Glomerular visceral epithelial cell (primary cell): ENCODE measurements around the gene ZNF177.
"Not testable (repeated sequence)": the region's sequence is repeated elsewhere in the genome, so short reads cannot be mapped to it uniquely, and the experiment has no call there.

ENCODE experiments used
- DNase-seq: peaks from one replicate; pipeline ENCODE4 v3.0.0-alpha.2; 2016; ENCODE audit errors: extremely low spot score

Gene ZNF177

DNA sequence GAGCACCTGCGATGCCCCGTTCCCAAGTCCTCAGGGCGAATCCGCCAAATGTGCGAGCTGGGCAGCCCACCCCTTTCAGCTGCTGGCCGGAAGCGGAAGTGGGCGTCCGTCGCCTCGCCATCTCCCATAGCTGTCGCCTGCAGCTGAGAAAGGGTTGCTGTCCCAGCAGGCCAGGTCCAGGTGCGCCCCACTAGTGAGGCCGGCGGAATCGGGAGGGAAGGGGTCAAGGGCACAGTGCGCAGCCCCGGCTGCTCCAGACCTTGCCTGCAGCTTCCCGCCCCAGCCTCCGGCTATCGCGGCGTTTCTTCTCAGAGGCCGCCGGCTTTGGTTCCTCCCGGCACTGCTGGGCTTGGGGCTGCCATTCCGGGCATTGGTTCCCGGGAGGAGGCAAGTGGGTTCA lies at the start of gene ZNF177:
ZNF177 (plus strand) TSS at position 109 of the 400 bp plus-strand sequence. CDS start 15,299 bp downstream, outside the sequence.
- DNase-seq = no peak

DNA sequence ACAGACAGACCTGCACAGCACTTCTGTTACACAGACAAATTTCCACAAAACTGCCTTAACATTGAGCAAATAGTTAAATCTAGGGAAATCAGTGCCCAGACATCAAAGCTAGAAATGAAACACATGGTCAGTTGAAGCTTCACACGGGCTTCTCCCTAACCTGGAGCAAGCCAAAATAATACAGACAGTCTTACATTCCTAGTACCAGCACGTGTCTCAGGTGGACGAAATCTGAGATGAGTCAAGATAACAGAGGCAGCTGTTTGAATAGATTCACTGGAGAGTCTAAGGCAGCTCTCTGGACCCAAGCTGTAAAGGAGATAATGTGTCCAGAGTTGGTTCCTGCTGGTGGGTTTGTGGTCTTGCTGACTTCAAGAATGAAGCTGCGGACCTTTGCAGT lies 49.1 kb upstream of the ZNF177 start:
- no peak for DNase-seq

DNA sequence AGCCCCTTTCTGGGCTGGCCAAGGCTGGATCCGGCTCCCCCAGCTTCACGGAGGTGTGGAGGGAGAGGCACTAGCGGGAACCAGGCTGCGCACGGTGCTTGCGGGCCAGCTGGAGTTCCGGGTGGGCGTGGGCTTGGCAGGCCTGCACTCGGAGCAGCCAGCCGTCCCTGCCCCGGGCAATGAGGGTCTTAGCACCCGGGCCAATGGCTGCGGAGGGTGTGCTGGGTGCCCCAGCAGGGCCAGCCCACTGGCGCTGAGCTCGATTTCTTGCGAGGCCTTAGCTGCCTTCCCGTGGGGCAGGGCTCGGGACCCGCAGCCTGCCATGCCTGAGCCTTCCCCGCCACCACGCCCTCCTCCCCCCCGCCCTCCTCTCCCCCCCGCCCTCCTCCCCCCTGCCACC lies 41.5 kb upstream of the ZNF177 start:
- DNase-seq = no peak

DNA sequence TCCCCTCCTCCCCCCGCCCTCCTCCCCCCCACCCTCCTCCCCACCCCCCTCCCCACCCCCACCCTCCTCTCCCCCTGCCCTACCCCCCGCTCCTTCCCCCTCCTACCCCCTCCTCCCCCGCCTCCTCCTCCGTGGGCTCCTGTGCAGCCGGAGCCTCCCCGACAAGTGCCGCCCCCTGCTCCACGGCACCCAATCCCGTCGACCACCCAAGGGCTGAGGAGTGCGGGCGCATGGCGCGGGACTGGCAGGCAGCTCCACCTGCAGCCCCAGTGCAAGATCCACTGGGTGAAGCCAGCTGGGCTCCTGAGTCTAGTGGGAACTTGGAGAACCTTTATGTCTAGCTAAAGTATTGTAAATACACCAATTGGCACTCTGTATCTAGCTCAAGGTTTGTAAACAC lies 41.1 kb upstream of the ZNF177 start:
- not testable (repeated sequence) for DNase-seq

DNA sequence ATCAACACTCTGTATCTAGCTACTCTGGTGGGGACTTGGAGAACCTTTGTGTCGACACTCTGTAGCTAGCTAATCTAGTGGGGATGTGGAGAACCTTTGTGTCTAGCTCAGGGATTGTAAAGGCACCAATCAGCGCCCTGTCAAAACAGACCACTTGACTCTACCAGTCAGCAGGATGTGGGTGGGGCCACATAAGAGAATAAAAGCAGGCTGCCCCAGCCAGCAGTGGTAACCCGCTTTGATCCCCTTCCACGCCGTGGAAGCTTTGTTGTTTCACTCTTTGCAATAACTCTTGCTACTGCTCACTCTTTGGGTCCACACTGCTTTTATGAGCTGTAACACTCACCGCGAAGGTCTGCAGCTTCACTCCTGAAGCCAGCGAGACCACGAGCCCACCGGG lies 40.6 kb upstream of the ZNF177 start:
- not testable (repeated sequence) for DNase-seq

DNA sequence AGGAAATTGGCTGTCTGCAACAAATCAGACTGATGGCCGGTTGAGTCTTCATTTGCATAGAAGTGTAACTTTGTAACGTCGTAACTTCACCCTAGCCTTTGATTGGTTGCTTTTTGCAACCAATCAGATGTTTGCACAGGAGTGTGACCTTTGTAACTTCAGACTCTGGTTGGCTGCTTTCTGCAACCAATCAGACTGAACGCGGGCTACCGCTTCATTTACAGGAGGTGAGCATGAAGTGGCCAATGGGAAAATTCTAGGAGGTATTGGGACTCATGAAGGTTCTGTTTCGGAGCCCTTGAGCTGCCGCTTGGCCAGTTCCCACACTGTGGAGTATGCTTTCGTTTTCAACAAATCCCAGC lies 39.3 kb upstream of the ZNF177 start:
- DNase-seq = no peak

DNA sequence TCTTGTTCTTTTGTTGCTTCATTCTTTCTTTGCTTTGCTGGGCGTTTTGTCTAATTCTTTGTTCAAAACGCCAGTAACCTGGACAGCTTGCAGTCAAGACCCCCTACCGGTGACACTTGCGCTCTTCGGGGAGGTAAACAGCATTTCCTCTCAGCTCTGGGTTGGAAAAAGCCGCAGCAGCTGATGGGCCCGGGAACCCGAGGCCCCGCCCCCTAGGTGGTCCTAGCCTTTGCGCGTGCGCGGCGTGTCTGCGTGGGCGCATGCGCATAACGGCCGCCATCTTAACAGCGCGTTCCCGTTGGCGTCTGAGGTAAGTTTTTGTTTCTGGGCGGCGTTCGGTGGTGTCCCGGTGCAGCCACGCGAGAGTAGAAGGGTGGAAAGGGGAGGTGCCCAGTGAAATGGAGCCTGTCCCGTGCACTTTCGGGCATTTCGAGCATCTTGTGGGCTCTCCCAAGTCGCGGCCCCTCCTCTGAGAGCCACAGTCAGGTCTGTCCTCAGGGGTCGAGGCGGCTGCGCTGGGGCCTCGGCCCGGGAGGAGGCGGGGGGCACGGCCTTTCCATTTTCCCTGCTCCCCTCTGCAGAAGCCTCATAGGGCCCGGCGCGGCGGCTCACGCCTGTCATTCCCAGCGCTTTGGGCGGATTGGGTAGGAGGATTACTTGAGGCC lies 38.8 kb upstream of the ZNF177 start, which contains the start of gene ZNF559:
ZNF559 (plus strand) TSS at position 261 of the 665 bp plus-strand sequence. CDS start 14,371 bp downstream, outside the sequence.
- peak; percentile 93 for DNase-seq

DNA sequence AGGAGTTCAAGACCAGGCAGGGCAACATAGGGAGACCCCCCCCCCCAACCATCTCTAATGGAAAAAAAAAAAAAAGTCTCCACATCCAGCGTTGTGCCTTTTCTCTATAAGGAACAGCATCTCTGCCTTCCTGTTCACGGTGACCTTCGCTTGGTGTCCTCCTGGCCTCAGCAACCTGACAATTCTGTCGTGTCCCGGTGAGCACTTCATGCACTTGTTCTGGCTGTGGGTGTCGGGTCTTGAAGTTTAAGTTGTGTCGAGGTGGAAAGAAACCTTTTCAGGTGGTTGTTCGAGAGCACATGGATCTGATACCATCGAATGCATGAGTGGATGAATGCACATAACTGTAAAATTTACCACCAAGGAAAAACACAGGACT lies 38.2 kb upstream of the ZNF177 start:
- DNase-seq = no peak

DNA sequence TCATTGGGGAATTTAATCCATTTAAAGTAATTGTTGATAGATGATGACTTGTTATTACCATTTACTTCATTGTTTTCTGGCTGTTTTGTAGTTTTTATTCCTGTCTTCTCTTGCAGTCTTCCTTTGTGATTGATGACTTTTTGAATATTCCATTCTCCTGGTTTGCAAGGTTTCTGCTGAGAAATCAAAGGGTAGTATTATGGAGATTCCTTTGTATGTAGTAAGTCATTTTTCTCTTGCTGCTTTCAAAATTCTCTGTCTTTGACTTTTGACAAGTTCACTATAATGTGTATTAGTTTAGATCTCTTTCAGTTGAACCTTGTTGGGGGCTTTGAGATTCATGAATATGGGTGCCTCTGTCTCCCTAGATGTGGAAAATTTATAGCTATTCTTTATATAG lies 32.8 kb upstream of the ZNF177 start:
- DNase-seq = no peak

DNA sequence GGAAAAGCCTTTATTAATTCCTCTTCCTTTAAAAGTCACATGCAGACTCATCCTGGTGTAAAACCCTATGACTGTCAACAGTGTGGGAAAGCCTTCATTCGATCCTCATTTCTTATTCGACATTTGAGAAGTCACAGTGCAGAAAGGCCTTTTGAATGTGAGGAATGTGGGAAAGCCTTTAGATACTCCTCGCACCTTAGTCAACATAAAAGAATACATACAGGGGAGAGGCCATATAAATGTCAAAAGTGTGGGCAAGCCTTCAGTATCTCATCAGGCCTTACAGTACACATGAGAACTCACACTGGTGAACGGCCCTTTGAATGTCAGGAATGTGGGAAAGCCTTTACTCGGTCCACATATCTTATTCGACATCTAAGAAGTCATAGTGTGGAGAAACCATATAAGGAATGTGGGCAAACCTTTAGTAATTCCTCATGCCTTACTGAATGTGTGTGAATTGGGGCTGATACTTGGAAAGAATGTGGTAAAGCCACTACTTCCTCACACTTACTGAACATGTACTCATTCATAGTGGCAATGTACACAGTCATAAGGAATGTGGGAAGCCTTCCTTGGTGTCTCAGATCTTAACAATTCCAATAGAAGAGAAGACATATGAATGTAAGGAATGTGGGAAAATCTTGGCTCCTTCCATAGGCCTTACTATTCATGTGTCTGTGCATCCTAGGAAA lies 20.1 kb upstream of the ZNF177 start:
- no peak for DNase-seq

DNA sequence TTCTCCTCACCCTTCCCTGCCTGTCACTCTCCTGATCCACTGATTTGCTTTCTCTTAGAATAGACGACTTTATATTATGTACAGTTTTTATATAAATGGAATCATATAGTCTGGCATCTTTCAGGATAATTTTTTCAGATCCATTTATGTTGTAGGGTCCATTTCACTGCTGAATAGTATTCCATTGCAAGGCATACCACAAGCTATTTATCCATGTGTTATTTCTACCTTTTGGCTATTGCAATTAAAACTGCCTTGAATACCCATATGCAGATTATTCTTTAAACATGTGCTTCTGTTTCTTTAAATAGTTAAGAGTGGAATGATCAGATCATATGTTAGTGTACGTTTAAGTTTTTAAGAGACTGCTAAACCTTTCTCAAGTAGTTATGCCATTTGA lies 17.8 kb upstream of the ZNF177 start:
- no peak for DNase-seq

DNA sequence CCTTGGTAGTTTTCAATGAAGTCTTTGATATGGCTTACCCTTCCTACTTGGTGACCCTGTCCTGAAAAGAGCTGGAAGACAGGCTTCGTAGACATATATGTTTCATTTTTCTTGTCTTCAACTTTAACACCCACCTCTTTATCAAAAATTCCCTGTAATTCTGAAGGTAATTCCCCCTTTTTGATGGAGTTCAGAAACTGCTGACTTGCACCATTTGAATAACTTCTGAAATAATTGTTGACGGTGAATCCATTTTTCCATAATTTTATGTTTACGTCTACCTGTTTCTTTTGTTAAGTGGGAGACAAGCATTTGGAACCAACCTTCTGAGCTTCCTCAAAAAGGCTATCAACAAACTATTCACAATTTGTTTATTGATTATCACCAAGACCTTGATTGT lies 14.6 kb upstream of the ZNF177 start:
- DNase-seq = no peak

DNA sequence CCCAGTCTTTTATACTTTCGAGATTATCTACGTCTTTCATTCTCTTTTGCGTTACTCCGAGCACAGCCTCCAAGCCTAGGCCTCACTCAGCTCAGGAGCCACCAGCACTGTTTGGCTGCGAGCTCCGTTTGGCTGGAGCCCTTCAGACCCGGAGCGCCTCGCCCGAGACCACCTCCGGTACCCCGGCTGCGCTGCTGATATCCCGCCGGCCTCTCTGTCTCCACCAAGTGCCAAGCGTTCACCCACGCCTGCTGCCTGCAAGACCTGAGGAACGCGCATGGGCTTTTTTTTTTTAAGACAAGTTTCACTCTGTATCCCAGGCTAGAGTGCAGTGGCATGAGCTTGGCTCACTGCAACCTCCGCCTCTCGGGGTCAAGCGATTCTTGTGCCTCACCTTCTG lies 14.1 kb upstream of the ZNF177 start:
- DNase-seq = no peak

DNA sequence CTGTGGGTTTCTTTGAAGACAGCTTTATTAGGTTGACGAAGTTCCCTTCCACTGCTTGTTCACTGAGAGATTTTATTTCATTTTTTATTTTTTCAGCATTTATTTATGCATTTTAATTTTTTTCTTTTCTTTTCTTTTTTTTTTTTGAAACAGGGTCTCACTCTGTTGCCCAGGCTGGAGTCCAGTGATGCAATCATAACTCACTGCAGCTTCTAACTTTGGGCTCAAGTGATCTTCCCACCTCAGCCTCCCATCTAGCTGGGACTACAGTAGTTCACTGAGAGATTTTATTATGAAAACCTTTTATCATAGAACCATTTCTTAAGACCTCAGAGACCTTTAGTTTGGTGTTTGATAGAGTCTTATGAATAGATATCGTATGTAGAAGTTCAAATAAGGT lies 10.3 kb upstream of the ZNF177 start:
- no peak for DNase-seq

DNA sequence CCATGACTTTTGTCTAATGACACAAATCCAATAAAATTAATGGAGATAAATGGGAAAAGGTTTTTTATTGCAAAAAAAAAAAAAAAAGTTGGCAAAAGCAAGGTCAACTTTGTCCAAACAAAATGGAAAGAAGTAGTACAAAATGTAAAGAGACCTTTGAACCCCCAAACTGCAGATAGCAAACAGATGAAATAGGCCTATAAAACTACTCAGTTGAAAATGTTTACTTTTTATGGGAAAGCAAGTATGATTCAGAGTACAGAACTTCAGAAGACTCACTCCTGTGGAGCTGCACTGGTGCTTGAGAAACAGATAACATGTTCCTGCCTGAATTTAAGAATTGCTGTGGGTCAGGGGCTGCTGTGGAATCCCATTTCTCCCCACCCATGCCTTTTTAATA lies 9.8 kb upstream of the ZNF177 start:
- no peak for DNase-seq

DNA sequence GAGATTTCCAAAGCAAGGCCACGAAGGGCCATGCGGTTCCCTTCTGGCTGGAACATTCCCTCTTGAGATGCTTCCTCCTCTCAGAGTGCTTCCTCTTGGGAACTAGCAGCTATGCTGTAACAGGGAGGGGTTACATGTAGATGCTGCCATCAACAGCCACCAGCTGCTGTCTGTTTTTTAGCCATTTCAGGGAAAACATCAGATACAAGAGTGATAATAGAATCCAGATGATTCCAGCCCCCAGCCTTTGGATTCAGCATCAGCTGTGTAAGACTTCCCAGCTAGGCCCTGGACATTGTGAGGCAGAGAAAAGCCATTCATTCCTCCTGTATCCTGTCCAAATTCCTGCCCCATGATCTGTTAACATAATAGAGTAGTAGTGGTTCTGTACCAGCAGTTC lies 8.2 kb upstream of the ZNF177 start:
- no peak for DNase-seq

DNA sequence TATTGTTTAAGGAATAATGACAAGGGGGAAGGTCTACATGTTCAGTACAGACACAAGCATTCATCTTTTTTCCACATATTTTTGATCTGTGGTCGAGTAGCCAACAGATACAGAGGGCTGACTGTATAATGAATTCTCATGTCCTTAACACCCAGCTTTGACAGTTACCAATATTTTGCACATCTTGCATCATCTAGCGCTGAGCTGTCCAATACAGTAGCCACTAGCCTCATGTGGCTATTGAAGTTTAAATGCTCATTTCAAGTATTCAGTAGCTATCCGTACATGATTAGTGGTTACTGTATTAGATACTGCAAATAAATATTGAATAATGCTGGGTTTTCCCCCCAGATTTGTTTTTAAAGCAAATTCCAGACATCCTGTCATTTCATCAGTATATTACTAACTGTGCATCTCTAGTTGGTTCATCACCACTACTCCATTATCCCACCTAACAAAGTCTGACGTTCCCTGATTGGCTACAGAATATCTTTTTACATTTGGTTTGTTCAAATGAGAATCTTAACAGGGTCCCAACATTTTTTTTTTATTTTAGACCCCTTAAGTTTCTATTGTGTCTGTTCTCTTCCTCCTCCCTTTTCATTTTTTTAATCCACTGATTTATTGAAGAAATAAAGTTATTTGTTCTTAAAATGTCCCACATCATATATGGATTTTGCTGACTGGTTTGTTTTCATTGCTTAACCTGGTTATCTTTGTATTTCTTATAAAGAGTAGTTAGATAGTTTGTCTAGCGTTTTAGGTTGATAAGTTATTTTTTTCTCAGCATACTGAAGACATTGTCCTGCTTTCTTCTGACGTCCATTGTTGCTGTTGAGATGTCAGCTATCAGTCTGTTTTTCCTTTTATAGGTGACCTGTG lies 8.2 kb downstream of the ZNF177 start:
- DNase-seq = no peak

DNA sequence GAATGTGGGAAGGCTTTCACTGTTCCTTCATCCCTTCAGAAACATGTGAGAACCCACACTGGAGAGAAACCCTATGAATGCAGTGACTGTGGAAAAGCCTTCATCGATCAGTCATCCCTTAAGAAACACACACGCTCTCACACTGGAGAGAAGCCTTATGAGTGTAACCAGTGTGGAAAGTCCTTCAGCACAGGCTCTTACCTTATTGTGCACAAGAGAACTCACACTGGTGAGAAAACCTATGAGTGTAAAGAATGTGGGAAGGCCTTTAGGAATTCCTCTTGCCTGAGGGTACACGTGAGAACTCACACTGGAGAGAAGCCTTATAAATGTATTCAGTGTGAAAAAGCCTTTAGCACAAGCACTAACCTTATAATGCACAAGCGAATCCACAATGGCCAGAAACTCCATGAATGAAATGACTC lies 18.6 kb downstream of the ZNF177 start:
- no peak for DNase-seq

DNA sequence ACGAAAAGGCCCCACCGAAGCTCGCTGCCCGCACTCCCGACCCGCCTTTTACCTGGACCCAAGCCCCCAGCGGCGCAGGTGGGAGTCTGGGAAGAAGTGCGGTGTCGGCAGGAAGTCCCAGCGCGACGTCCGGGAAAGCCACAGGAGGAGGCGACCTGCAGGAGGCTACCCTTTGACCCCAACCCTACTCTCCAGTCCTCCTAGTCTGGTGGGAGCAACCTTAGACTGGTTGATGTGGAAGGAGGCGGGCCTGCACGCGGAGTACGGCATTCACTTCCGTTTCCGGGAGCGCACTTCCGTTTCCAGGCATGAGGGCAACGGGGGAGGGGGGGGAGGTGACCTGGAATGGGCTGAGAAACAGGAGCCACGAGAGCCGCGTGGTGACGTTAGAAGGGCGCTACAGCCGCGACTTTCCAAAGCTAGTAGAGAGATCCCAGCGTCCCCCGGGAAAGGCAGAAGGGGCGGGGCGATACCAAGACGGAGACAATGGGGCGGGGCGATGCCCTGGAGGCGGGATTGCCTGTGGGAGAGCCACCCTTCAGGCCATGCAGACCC lies 44.1 kb downstream of the ZNF177 start:
- peak; percentile 58 for DNase-seq

DNA sequence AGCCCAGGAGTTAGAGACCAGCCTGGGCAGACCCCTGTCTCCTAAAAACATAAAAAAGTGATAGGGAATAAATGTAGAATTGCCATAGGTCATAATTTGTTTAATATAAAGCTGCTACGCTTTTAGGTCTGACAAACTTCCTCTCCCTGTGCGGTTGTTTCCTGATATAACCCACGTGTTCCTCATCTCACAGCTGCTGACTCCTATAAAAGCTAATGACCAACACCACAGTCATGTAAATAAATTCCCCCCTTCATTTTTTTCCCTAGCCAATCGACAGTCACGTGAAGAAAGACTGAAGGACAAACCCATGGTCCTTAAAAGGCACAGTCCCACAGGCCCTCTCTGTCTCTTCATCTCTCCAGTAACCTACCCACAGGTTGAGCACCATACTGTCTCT lies 45.0 kb downstream of the ZNF177 start:
- no peak for DNase-seq

DNA sequence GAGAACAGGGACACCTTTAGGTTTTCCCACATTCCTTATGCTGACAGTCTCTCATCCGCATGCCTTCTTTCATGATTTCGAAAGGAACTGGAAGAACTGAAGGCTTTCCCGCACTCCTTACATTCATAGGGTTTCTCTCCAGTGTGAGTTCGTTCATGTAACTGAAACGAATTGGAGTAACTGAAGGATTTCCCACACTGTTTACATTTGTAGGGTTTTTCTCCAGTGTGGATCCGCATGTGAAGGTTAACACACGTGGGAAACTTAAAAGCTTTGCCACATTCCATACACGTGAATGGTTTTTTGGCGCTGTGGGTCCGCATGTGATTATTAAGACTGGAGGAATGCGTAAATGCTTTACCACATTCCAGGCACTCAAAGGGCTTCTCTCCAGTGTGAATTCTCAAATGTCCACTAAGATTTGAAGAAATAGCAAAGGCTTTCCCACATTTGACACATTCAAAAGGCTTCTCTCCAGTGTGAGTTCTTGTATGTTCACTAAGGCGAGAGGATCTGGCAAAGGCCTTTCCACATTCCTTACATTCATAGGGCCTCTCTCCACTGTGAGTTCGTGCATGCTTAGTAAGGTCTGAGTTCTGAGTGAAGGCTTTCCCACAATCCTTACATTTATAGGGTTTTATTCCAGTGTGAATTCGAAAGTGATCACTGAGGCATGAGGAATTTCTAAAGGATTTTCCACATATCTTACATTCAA lies 50.6 kb downstream of the ZNF177 start:
- DNase-seq = no peak

DNA sequence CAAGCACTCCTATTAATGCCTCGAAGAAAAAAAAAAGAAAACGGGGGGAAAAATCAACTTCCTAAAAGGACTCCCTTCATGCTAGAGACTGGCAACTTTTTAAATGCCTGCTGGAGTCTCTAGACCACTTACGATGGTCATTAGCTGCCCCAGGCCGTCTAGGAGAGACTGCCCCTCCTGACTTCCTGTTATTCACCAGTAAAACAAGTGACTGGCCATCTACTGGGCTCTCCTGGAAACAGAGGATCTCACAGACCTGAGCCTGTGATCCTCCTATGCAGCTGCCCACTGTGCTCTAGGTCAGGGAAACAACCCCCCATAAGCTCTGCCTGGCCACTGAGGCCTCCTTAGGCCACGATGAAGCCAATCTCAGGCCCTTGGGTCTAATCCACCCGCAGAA lies 65.1 kb downstream of the ZNF177 start:
- no peak for DNase-seq
